GM20000 (cell line): ENCODE measurements around the gene HES4.

Experiments
- DNase-seq: peaks from one replicate; pipeline ENCODE4 v3.0.0; 2012; ENCODE audit warnings: low spot score
- CTCF ChIP-seq: IDR thresholded peaks from 2 replicates; pipeline ENCODE4 v1.5.1; 2012; ENCODE audit warnings: mild to moderate bottlenecking, control low read depth; ENCODE audit errors: extremely low read depth, missing control alignments

HES4 gene

DNA sequence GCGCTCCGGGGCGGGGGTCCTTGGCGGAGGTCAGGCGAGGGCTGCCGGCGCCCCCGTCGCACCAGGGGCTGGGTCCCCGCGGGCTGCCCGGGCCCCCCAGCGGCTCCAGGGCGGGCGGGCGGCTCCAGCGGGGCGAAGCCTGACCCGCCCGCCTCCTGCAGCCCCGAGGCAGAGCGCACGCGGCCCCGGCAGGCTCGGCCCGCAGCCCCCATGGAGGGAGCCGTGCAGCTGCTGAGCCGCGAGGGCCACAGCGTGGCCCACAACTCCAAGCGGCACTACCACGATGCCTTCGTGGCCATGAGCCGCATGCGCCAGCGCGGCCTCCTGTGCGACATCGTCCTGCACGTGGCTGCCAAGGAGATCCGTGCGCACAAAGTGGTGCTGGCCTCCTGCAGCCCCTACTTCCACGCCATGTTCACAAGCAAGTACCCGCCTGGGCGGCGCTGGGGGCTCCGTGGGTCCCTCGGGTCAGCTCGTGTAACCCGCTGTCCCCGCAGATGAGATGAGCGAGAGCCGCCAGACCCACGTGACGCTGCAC lies 38.7 kb downstream of the HES4 start:
- TF ChIP-seq CTCF = no peak
- DNase-seq = peak; percentile 75

DNA sequence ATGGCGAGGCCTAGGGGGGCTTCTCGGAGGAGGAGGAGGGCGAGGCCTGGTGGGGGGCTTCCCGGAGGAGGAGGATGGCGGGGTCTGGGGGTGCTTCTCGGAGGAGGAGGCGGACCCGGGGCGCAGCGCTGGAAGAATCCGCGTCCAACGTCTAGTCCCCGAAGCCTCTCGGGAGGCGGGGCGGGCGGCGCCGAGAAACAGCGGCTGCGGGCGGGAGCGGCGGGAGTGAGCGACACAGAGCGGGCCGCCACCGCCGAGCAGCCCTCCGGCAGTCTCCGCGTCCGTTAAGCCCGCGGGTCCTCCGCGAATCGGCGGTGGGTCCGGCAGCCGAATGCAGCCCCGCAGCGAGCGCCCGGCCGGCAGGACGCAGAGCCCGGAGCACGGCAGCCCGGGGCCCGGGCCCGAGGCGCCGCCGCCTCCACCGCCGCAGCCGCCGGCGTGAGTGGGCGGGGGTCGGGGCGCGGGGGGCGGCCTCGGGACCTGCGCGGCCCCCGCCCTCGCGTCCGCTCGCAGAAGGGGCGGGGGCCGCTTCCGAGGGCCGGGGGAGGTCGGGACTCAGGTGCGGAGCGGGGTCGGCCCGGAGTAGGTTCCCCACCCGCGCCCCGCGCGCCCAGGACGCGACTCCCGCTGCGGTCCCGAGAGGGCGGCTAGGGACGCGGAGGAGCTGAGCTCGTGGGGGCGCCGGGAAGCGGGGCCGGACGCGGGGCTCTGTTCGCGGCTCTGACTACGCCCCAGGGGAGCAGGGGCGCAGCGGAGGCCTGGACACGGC lies 39.4 kb downstream of the HES4 start, which contains the start of gene KLHL17:
Gene KLHL17, plus strand, starts transcription at position 222 of the 769 bp plus-strand sequence. Its CDS starts 110 bp downstream, at position 332.
- DNase-seq = peak; percentile 95
- TF ChIP-seq CTCF = no peak

- no peak for DNase-seq
Observed at GRCh38 chr1:959731-960362, 40.0 kb downstream of the HES4 start.

DNA sequence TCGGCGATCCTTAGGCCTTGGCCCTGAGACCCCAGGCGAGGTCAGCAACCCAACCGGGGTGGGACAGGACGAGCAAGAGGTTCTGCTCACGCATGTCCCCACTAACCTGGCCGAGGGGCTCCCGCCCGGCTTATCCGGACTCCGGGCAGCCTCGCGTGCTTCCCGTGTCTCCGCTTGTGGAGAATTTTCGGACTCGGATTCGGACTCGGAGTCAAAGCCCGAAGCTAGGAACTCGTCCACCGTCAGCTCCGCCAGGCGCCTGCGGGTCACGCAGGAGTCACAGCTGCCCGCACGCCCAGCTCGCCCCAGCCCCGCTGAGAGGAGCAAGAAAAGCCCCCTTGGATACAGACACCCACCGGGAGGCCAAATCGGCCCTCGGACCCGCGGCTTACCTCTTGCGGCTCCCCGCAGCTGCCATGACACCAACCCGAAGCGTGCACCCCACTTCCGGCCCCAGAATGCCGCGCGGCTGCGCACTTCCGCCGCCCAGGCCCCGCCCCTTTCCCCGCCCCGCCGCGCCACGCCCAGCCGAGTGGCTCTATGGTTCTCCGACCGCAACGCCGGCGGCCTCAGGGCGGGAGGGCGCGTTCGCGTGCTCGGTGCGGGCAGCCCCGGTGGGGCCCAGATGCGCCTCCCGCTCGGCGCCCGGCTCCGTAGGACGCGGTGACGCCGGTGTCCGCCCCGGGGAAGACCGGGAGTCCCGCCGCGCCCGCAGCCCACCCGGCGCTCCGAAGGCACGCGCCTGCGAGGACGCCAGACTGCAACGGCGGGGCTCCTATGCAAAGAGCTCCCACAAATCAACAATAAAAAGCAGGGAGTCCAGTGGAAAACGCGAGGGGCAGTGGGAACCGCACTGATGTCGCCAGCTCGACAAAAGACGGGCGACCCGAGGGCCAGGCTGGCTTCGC lies 40.8 kb downstream of the HES4 start, which contains the start of gene NOC2L:
Gene NOC2L, minus strand, starts transcription at position 434 of the 908 bp plus-strand sequence. Its CDS starts 16 bp downstream, at position 418.
- TF ChIP-seq CTCF = no peak

More at GRCh38 chr1:959731-960362, 40.0 kb downstream of the HES4 start:
- TF ChIP-seq CTCF = no peak

DNA sequence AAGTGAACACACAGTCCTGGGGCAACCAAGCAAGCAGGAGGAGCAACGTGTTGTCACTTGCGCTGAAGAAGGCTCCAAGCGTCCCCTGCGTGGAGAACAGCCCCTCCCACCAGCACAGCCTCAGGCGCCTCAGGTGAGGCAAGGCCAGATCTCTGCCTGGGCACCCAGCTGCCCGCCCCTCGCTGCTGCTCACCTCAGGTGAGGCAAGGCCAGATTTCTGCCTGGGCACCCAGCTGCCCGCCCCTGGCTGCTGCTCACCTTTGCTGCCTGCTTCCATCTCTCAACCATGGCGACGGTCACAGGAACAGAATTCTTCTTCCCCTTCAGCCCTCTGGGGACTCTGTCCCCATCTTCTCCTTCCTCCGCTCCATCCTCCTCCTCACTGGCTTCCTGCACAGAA lies 43.3 kb downstream of the HES4 start:
- no peak for TF ChIP-seq CTCF
- no peak for DNase-seq

More for the DNA sequence above, 40.8 kb downstream of the HES4 start, which contains the start of gene NOC2L:
- peak; percentile 98 for DNase-seq

GRCh38 chr1:955474-955873 lies 44.4 kb downstream of the HES4 start:
- no peak for DNase-seq
- TF ChIP-seq CTCF = no peak
